ENCODE results near the gene SLC25A11. TPM values are rescaled to one million over a fixed set of nuclear protein-coding genes. Genes with fewer than 3 reads are reported as not detected.
A peak's percentile ranks its signal among the peaks of the same experiment; 100 is the strongest.

SLC25A11 gene
- polyA plus RNA-seq (2012; ENCODE audit: low read depth, missing spikeins): 52.1 TPM

- peak; percentile 87 for TF ChIP-seq TAF1 (IDR thresholded peaks at IDR 0.05; ENCODE audit: low read depth, low read length)
- TF ChIP-seq POLR2AphosphoS5 (IDR thresholded peaks at IDR 0.05; ENCODE audit: low read depth, low read length): peak; percentile 64; the same call in 1 of the 2 replicates
- TF ChIP-seq POU2F2 (IDR thresholded peaks at IDR 0.05; ENCODE audit: low read depth, low read length): no peak
- no peak for TF ChIP-seq SPI1 (IDR thresholded peaks at IDR 0.05; ENCODE audit: low read depth, low read length)
- TF ChIP-seq PAX5 (IDR thresholded peaks at IDR 0.05; ENCODE audit: insufficient read depth, low read length, severe bottlenecking): no peak
- peak; percentile 80 for TF ChIP-seq POLR2A (IDR thresholded peaks at IDR 0.05; ENCODE audit: low read depth, low read length)
- FAIRE-seq (peak; percentile 100), DNase-seq (ENCODE audit: insufficient read length, low spot score) (peak; percentile 92)
These were observed at the start of gene SLC25A11, which contains the start of gene RNF167 for GRCh38 chr17:4939796-4940554. SLC25A11 (minus strand) TSS chr17:4940046; CDS start chr17:4939910, 136 bp downstream. RNF167 (plus strand) TSS chr17:4940268; CDS start chr17:4940910, 642 bp downstream.

- FAIRE-seq: peak; percentile 71
- TF ChIP-seq POLR2A (IDR thresholded peaks at IDR 0.05; ENCODE audit: low read depth, low read length) (no peak; the same call in 1 of the 2 replicates), TAF1 (IDR thresholded peaks at IDR 0.05; ENCODE audit: low read depth, low read length) (0 out of 2 replicates have a peak, but pooled peaks have one; percentile 4)
- DNase-seq (ENCODE audit: insufficient read length, low spot score): no peak
These were observed 48.1 kb upstream of the SLC25A11 start for GRCh38 chr17:4987767-4988567.

GRCh38 chr17:4986951-4987766 lies 47.3 kb upstream of the SLC25A11 start, which contains the start of gene CAMTA2:
CAMTA2 (minus strand) TSS chr17:4987675; CDS start chr17:4986222, 1,453 bp downstream.
- FAIRE-seq (peak; percentile 95), DNase-seq (ENCODE audit: insufficient read length, low spot score) (peak; percentile 87)
- TF ChIP-seq SPI1 (IDR thresholded peaks at IDR 0.05; ENCODE audit: low read depth, low read length) (0 out of 2 replicates have a peak, but pooled peaks have one; percentile 7), POU2F2 (IDR thresholded peaks at IDR 0.05; ENCODE audit: low read depth, low read length) (no peak), POLR2AphosphoS5 (IDR thresholded peaks at IDR 0.05; ENCODE audit: low read depth, low read length) (no peak), POLR2A (IDR thresholded peaks at IDR 0.05; ENCODE audit: low read depth, low read length) (peak; percentile 74)

- TF ChIP-seq POLR2A (IDR thresholded peaks at IDR 0.05; ENCODE audit: low read depth, low read length): no peak
- no peak for TF ChIP-seq POU2F2 (IDR thresholded peaks at IDR 0.05; ENCODE audit: low read depth, low read length)
- no peak for TF ChIP-seq POLR2AphosphoS5 (IDR thresholded peaks at IDR 0.05; ENCODE audit: low read depth, low read length)
- no peak for TF ChIP-seq PAX5 (IDR thresholded peaks at IDR 0.05; ENCODE audit: insufficient read depth, low read length, severe bottlenecking)
- no peak for TF ChIP-seq SPI1 (IDR thresholded peaks at IDR 0.05; ENCODE audit: low read depth, low read length)
- TF ChIP-seq TAF1 (IDR thresholded peaks at IDR 0.05; ENCODE audit: low read depth, low read length): no peak
- DNase-seq (ENCODE audit: insufficient read length, low spot score) (no peak), FAIRE-seq (no peak)
These were observed 46.6 kb upstream of the SLC25A11 start for GRCh38 chr17:4986403-4986802.

GRCh38 chr17:4982305-4982704 lies 42.5 kb upstream of the SLC25A11 start:
- no peak for FAIRE-seq
- 0 out of 2 replicates have a peak, but pooled peaks have one; percentile 1 for TF ChIP-seq SPI1 (IDR thresholded peaks at IDR 0.05; ENCODE audit: low read depth, low read length)
- no peak for TF ChIP-seq POLR2A (IDR thresholded peaks at IDR 0.05; ENCODE audit: low read depth, low read length)
- no peak for TF ChIP-seq POLR2AphosphoS5 (IDR thresholded peaks at IDR 0.05; ENCODE audit: low read depth, low read length)
- TF ChIP-seq PAX5 (IDR thresholded peaks at IDR 0.05; ENCODE audit: insufficient read depth, low read length, severe bottlenecking): no peak
- DNase-seq (ENCODE audit: insufficient read length, low spot score): no peak

GRCh38 chr17:4980644-4981216 lies 40.9 kb upstream of the SLC25A11 start:
- DNase-seq (ENCODE audit: insufficient read length, low spot score) (peak; percentile 43), FAIRE-seq (peak; percentile 76)
- no peak for TF ChIP-seq TAF1 (IDR thresholded peaks at IDR 0.05; ENCODE audit: low read depth, low read length)
- TF ChIP-seq POU2F2 (IDR thresholded peaks at IDR 0.05; ENCODE audit: low read depth, low read length): 0 out of 2 replicates have a peak, but pooled peaks have one; percentile 42
- no peak for TF ChIP-seq PAX5 (IDR thresholded peaks at IDR 0.05; ENCODE audit: insufficient read depth, low read length, severe bottlenecking)

GRCh38 chr17:4978726-4979125 lies 38.9 kb upstream of the SLC25A11 start:
- TF ChIP-seq POLR2A (IDR thresholded peaks at IDR 0.05; ENCODE audit: low read depth, low read length) (no peak), POU2F2 (IDR thresholded peaks at IDR 0.05; ENCODE audit: low read depth, low read length) (no peak), POLR2AphosphoS5 (IDR thresholded peaks at IDR 0.05; ENCODE audit: low read depth, low read length) (no peak), SPI1 (IDR thresholded peaks at IDR 0.05; ENCODE audit: low read depth, low read length) (no peak), TAF1 (IDR thresholded peaks at IDR 0.05; ENCODE audit: low read depth, low read length) (no peak), PAX5 (IDR thresholded peaks at IDR 0.05; ENCODE audit: insufficient read depth, low read length, severe bottlenecking) (no peak)
- DNase-seq (ENCODE audit: insufficient read length, low spot score) (no peak), FAIRE-seq (no peak)

GRCh38 chr17:4974115-4974670 lies 34.3 kb upstream of the SLC25A11 start:
- FAIRE-seq (no peak), DNase-seq (ENCODE audit: insufficient read length, low spot score) (no peak)
- TF ChIP-seq POLR2AphosphoS5 (IDR thresholded peaks at IDR 0.05; ENCODE audit: low read depth, low read length) (no peak), POU2F2 (IDR thresholded peaks at IDR 0.05; ENCODE audit: low read depth, low read length) (no peak), SPI1 (IDR thresholded peaks at IDR 0.05; ENCODE audit: low read depth, low read length) (no peak), PAX5 (IDR thresholded peaks at IDR 0.05; ENCODE audit: insufficient read depth, low read length, severe bottlenecking) (no peak), POLR2A (IDR thresholded peaks at IDR 0.05; ENCODE audit: low read depth, low read length) (no peak), TAF1 (IDR thresholded peaks at IDR 0.05; ENCODE audit: low read depth, low read length) (no peak)
